Loucy (cell line): ENCODE data around the gene LHFPL6.

Experiments
- H2AFZ ChIP-seq: fragments of 200-600 bp; sonication (generic); 2 replicates; pipeline ENCODE4 v1.6.0; 2016; ENCODE audit warnings: antibody characterized with exemption, mild to moderate bottlenecking, low read length, moderate library complexity
- H3F3A ChIP-seq: fragments of 200-600 bp; 2 replicates; pipeline ENCODE4 v1.6.0; 2016; ENCODE audit warnings: antibody characterized with exemption, low read depth, mild to moderate bottlenecking
- H3K27me3 ChIP-seq: fragments of 200-600 bp; sonication (generic); 2 replicates; pipeline ENCODE4 v1.6.1; 2014; ENCODE audit warnings: low read length, mild to moderate bottlenecking; ENCODE audit not compliant: insufficient read depth, poor library complexity, severe bottlenecking
- H3K36me3 ChIP-seq: fragments of 200-600 bp; sonication (generic); 2 replicates; pipeline ENCODE4 v1.6.1; 2016; ENCODE audit warnings: low read length; ENCODE audit not compliant: insufficient read depth
- H3K4me1 ChIP-seq: fragments of 200-600 bp; sonication (generic); 2 replicates; pipeline ENCODE4 v1.5.1; 2014; ENCODE audit warnings: low read length, mild to moderate bottlenecking; ENCODE audit not compliant: insufficient read depth, poor library complexity, severe bottlenecking
- H3K4me2 ChIP-seq: fragments of 200-600 bp; sonication (generic); 2 replicates; pipeline ENCODE4 v1.6.0; 2014; ENCODE audit warnings: antibody characterized with exemption, low read length, low read depth, mild to moderate bottlenecking; ENCODE audit not compliant: poor library complexity, severe bottlenecking
- H3K4me3 ChIP-seq: fragments of 200-600 bp; sonication (generic); 2 replicates; pipeline ENCODE4 v1.5.1; 2014; ENCODE audit warnings: low read length, mild to moderate bottlenecking, mixed read lengths; ENCODE audit not compliant: poor library complexity, severe bottlenecking
- H3K79me2 ChIP-seq: fragments of 200-600 bp; sonication (generic); 2 replicates; pipeline ENCODE4 v1.6.1; 2014; ENCODE audit warnings: low read length; ENCODE audit not compliant: insufficient read depth
- H3K9ac ChIP-seq: fragments of 200-600 bp; sonication (generic); 2 replicates; pipeline ENCODE4 v1.6.0; 2014; ENCODE audit warnings: mild to moderate bottlenecking, low read depth, low read length, moderate library complexity; ENCODE audit not compliant: poor library complexity, severe bottlenecking
- H3K9me2 ChIP-seq: fragments of 200-600 bp; sonication (generic); replicated peaks from 2 replicates; pipeline ENCODE4 v1.6.1; 2016; ENCODE audit warnings: low read depth, low read length, mixed read lengths
- H3K9me3 ChIP-seq: fragments of 200-600 bp; sonication (generic); 2 replicates; pipeline ENCODE4 v1.6.1; 2014; ENCODE audit warnings: mild to moderate bottlenecking, antibody characterized with exemption, low read length, low read depth; ENCODE audit not compliant: insufficient read depth
- H4K20me1 ChIP-seq: fragments of 200-600 bp; sonication (generic); 2 replicates; pipeline ENCODE4 v1.6.0; 2014; ENCODE audit warnings: antibody characterized with exemption, low read length, mild to moderate bottlenecking; ENCODE audit not compliant: insufficient read depth, poor library complexity, severe bottlenecking
- CTCF ChIP-seq: fragments of 200-600 bp; sonication (generic); conservative IDR thresholded peaks from 2 replicates; pipeline ENCODE4 v1.5.1; 2014; ENCODE audit warnings: mild to moderate bottlenecking, antibody characterized with exemption, low read length
- EZH2phosphoT487 ChIP-seq: fragments of 200-600 bp; IDR thresholded peaks from 2 replicates; pipeline ENCODE4 v1.6.1; 2018; ENCODE audit warnings: antibody characterized with exemption, mild to moderate bottlenecking, moderate library complexity, borderline replicate concordance

Gene LHFPL6

GRCh38 chr13:39297664-39298171, 305.3 kb downstream of the LHFPL6 start:
- no peaks in the 10 kb centered on the region for H3F3A ChIP-seq
- H4K20me1 ChIP-seq, result no peaks in the 10 kb centered on the region
- H3K79me2 ChIP-seq, result no peaks in the 10 kb centered on the region
- no peak for TF ChIP-seq CTCF
- TF ChIP-seq EZH2phosphoT487, result no peak
- no peaks in the 10 kb centered on the region for H3K9me2 ChIP-seq
- H3K9me3 ChIP-seq, result no peaks in the 10 kb centered on the region
- H3K9ac ChIP-seq, result no peak overlapping the region
- no peak overlapping the region for H2AFZ ChIP-seq
- H3K27me3 ChIP-seq, result no peaks in the 10 kb centered on the region
- no peaks in the 10 kb centered on the region for H3K36me3 ChIP-seq
- H3K4me1 ChIP-seq, result no peaks in the 10 kb centered on the region
- no peak overlapping the region for H3K4me3 ChIP-seq
- no peak overlapping the region for H3K4me2 ChIP-seq

- no peaks in the 10 kb centered on the region for H3K36me3 ChIP-seq
- H3F3A ChIP-seq, result no peaks in the 10 kb centered on the region
- no peak overlapping the region for H2AFZ ChIP-seq
- H3K4me1 ChIP-seq, result no peaks in the 10 kb centered on the region
- no peak overlapping the region for H3K9ac ChIP-seq
- no peak overlapping the region for H3K4me3 ChIP-seq
- H3K9me3 ChIP-seq, result no peaks in the 10 kb centered on the region
- no peaks in the 10 kb centered on the region for H4K20me1 ChIP-seq
- no peaks in the 10 kb centered on the region for H3K9me2 ChIP-seq
- TF ChIP-seq EZH2phosphoT487 (no peak), CTCF (no peak)
- H3K79me2 ChIP-seq, result no peaks in the 10 kb centered on the region
- no peaks in the 10 kb centered on the region for H3K27me3 ChIP-seq
- H3K4me2 ChIP-seq, result no peak overlapping the region
Observed at GRCh38 chr13:39297023-39297422, 306.0 kb downstream of the LHFPL6 start.

- no peaks in the 10 kb centered on the region for H3K36me3 ChIP-seq
- no peaks in the 10 kb centered on the region for H3K9me3 ChIP-seq
- H4K20me1 ChIP-seq, result no peaks in the 10 kb centered on the region
- no peak for TF ChIP-seq CTCF
- H3K4me2 ChIP-seq, result no peak overlapping the region
- no peak overlapping the region for H3K4me3 ChIP-seq
- no peaks in the 10 kb centered on the region for H3K9me2 ChIP-seq
- H3K79me2 ChIP-seq, result no peaks in the 10 kb centered on the region
- H3F3A ChIP-seq, result no peaks in the 10 kb centered on the region
- H2AFZ ChIP-seq, result no peak overlapping the region
- no peaks in the 10 kb centered on the region for H3K27me3 ChIP-seq
- no peaks in the 10 kb centered on the region for H3K4me1 ChIP-seq
- H3K9ac ChIP-seq, result no peak overlapping the region
Observed at GRCh38 chr13:39296193-39296592, 306.8 kb downstream of the LHFPL6 start.
